Activated CD8-positive, alpha-beta memory T cell treated with anti-CD3 and anti-CD28 coated beads, Interleukin-2, amount 50 U/mL, for 24 hours (primary cell): Measurements from ENCODE around the gene ACTR3.
A peak's percentile ranks its signal among the peaks of the same experiment; 100 is the strongest.

Source experiments
- DNase-seq: peaks from one replicate; pipeline ENCODE4 v3.0.0-alpha.2; 2020; ENCODE audit errors: extremely low read depth

ACTR3 gene

DNA sequence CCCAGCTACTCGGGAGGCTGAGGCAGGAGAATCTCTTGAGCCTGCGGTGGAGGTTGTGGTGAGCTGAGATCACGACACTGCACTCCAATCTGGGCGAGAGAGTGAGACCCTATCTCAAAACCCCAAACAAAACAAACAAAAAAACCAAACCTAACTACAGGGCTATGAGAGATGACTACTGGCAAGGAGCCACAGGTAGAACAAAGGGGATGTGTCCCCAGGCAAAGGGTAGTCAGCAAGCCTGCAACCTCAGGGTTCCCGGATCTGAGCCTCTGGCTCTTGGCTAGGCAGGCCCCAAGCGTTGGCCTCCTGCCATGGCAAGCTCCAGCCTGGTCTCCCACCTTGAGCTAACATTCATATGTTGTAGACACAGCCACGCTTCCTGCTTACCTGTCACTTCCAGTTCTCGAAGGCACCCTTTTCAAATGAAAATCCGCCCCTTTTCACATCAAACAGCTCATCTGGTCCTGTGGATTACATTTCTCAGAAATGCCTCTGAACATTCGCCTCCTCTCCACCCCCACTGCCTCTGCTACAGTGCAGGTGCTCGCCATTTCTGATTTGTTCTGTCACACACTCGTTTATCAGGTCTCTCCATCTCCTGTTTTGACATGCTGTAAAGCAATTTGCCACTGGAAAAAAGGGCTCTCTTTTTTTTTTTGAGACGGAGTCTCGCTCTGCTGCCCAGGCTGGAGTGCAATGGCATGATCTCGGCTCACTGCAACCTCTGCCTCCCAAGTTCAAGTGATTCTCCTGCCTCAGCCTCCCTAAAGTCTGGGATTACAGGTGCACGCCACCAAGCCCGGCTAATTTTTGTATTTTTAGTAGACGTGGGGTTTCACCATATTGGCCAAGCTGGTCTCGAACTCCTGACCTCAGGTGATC, 13.1 kb upstream of the ACTR3 start:
- DNase-seq: peak; percentile 29

DNA sequence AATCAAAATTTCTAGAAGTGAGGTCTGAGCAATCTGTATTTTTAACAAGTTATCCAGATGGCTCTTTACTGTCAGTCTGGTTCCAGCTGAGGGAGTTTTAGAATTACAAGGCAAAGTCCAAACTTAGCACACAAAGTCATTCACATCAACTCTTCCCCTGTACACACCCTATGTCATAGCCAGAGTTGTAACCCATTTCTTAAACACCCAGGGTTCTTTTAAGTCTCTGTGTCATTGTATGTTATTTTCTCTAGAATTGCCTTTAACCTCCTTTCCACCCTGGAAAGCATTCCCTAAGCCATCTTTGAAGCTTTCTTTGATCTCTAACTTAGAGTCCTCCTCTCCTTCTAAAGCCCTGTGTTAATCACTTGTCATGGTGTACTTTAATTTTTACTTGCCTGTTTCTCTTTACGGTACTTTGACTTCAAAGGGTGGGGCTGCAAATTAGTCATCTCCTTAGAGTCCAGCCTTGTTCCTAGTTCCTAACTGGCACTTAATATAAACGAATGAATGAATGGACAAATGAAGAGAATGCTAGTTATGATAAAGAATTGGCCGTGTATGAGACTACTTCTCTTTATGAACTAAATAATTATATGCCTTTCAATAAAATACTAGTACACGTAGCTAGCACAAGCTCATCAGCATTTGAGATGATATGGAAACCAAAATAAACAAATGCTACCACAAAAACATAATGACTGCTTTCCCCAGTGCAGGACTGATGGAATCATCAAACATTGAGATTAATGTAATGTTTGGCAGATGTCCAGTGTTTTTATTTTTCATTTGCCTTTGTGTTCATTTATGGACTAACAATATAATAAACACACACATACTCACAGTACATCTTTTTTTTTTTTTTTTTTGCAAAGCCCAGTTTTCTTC, 11.9 kb upstream of the ACTR3 start:
- DNase-seq: no peak

DNA sequence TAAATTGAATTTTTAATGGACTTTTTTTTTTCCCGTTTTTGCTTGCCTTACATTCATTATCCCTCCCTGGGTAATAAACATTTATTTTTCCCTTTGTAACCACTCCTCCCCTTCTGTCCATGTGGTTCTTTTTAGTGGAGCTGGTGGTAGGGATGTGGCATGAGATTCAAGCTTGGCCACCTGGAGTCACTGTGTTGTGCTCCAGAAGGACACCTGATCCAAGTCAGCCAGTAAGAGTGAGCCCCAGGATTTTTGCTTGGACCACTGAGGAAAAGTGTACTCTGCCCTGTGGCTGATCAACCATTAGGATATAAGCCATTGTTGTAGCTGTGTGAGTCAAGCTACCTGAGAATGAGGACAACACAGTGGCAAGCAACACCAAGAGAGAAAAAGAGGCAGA, 11.1 kb upstream of the ACTR3 start:
- DNase-seq: no peak

DNA sequence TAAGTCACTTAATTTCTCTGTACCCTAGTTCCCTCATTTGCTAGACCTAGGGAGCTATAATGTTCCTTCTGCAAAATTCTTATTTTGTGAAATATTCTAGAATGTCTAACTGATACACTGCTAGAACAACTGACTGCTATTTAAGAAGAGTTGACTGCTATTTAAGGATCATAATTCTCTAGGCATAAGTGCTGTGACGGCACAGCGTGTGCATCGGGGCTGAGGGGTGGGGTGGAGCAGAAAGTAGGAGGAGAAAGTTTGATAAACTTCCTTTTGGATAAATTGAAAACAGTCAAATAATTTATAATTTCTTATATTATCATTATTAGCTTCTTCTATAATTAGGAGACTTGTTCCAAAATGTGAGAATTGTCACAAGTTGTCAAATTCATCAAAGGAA, 10.4 kb upstream of the ACTR3 start:
- no peak for DNase-seq

DNA sequence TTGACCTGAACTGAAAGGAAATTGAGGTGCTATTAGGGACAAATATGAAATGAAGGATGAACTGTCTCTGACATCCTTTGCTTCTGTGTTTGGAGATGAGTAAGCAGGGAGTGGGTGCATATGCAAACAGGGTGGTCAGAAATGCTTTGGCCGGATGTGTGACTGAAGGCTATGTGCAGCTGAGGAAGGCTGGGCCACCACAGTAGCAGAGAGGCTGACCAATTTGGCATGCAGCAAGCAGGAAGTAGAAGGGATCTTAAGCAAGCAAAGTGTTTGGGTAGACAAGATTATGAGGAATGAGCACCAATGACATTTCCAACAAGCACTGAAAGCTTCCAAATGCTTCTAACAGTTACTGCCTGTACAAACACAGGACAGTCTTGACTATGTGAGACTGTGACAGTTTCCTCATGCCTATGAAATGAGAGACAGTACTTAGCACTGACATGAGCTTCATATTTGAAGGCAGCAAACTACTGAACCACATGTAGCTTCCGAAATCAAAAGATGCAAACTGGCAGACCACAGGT, 3.3 kb upstream of the ACTR3 start:
- no peak for DNase-seq

DNA sequence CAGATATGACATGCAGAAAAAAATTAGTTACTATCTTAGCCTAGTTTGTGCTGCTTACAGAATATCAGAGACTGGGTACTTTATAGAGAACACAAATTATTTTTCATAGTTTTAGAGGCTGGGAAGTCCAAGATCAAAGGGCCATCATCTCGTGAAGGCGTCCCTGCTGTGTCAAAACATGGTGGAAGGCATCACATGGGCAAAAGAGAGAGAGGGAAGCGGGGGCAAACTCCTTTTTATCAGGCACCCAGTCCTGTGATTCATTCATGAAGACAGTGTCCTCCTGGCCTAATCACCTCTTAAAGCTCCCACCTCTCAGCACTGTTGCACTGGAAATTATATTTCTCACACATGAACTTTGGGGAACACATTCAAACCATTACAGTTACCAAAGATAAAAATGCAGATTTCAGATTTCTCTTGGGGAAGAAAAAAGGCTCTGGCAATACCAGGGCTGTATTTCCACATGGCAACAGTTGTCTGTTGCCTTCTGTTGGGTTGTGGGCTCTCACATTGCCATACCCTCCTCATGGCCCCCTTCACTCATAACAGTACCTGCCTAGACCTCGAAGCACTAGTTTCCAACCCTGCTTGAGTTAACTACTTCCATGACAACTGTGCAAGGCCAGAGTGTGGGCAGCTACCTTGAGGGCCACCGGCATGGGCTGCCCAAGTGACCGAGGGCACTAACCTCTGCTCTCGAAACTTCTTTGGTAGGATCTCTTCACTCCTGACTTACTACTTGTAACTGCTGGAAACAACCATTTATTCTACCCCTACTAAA, 2.7 kb upstream of the ACTR3 start:
- no peak for DNase-seq

DNA sequence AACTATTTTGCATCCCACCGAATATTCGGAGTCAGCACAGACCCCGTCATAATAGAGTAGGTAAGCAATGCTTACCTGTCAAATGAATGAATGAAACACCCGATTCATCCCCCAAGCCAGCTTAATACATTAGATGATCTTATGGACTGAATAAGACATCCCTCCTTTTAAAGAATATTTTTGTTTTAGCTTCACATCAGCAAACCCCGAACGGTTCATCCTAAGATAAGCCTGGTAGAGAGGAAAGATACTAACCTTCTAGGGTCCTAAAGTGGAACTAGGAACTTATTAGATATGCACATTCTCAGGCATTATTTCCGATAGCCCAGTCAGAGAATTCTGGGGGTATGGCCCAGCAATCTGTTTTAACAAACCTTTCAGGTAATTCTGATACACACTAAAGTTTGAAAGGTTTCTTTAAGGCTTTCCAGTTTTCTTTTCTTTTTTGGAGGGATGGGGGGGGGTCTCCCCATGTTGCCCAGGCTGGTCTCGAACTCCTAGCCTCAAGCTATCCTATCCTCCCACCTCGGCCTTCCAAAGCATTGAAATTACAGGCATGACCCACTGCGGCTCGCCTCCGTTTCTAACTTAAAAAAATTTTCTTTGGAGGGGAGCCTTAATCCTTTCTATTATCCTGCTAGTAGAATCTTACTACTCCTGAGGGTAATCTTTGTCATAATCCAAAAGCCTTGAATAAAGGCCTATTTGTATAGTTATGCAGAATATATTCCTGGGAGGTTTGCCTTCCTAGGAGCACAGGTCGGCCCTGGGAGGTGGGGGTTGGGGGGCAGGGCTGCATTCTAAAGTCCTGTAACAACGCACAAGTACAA, 1.0 kb upstream of the ACTR3 start:
- no peak for DNase-seq

DNA sequence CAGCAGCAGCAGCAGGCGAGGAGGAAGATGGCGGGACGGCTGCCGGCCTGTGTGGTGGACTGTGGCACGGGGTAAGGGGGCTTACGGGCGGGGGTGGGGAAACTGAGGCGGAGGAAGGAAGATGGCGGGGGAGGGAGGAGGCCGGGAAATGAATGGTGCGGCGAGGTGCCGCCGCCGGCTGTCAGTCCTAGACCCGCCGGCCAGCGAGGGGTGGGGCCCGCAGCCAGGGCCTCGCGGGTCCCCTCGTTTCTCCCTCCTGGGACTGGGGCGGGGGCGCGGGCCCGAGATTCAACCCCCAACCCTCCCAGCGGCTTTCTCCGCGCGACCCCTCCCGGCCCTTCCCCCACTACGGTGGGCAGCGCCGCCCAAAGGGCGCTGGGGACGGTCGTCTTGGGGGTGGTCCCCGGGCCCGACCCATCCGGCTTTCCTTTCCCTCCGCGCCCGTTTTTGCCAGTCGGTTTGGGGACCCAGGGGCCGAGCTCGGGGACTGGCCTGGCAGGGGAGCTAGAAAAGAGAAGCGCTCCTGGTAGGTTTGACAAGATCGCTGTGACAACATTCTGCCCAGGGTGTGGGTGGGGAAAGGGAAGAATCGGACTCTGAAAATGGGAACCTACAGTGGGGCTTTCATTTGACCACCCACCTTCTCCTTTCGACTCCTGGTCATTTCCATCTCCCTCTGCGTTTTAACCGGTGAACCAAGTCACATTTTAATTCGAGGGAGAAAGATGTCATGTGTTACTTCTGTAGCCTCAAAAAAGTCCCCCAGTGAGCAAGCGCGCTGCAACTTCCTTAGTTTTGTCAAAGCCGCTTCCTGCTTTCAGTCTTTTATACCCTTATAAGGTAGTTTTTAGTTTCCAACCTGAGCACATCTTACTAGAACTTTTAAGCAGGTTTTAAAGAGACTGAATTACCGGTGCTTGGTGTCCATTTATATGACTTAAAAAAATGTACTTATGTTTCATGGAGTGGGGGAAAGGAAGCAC, 655 bp downstream of the ACTR3 start:
- DNase-seq: peak; percentile 59

DNA sequence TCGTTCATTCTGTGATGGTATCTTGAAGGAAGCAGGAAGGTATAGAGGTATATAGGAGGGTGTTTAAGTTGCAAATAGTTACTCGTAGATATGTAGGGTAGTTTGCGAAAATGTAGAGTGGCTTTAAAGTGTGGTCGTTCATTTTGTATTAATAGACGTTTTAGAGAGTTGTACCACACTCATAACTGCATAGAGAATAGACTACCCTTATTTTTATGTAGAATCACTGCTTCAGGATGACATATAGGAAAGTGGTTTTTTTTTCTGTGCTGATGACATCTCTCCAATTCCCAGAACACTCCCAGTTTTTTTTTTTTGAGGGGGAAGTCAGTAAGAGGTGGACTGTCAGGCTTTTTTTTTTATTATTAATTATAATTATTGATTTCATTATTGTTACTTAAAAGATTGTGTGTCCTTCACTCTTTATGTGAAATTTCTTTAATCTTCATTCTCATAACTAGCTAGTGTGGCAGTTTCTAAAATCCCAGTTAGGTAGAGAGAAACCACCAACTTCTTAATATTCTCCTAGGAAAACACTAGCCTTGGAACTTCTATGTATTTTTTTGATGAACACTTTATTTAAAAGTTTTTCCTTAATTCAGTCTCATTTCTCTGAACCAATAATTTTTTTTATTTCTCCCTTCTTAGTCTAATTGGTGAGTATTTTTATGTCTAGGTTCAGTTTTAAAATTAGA, 1.5 kb downstream of the ACTR3 start:
- DNase-seq: no peak

DNA sequence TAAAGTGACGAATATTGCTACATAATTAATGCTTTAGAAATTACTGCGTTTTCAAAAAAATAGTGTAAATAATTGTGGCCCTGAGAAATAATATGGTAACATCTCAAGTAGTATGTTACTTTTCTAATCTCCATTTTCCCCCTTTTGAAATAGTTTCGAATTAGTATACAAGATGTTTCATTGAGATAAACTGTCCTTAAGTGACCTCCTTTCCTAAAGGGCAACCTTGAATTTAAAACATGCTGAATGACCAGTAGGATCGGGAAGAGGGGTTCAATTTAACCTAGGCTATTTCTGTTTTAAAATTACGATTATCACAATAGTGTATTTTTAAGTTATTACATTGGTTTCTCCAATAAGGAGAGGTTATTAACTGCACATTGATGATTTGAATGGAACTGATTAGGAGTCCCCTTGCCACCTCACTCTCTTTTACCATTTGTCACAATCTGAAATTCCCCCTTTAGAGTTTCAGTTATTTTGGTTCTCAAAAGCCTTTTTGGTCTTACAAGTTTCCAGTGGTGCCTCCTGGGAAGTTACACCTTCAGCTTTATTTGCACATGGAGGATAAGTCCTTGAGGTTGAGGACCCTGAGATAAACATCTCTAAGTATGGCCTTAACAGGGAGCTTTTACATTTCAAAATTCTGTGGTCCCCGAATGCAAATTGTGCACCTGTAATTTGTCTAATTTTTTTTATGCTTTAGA, 2.3 kb downstream of the ACTR3 start:
- DNase-seq: no peak

DNA sequence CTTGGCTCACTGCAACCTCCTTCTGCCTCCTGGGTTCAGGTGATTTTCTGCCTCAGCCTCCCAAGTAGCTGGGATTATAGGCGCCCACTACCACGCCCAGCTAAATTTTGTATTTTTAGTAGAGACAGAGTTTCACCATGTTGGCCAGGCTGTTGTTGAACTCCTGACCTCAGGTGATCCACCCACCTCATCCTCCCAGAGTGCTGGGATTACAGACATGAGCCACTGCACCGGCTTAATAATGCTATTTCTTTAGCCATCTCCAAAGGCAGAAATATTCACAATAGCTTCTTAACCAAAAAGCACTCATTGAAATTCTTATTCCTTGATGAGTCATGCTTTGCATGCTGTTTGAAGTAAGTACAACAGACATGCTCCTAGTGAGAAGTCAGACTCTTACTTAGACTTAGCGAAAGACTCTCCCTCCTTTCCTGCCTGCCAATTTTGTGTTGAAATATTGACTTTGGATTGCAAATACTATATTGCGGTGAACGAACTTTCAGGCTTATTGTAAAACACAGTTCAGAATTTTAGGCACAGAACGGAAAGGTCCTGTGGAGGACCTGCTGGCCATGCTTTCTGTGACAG, 4.4 kb downstream of the ACTR3 start:
- no peak for DNase-seq

DNA sequence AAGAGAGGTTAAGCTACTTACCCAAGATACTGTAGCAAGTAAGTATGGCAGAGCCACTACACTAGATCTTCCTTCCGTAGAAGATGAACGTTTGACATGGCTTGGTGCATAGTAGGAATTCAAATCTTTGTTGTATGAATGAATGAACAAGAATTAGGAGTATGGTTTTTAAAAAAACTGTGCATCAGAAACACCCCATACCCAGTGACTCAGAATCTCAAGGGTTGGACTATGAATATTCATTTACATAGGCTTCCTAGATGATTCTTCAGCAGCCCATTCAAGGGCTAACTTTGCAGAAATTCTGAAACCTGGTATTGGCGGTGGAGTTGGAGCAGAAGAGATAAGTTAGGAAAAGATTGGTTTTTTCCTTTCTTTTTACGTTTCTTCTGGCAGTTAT, 5.4 kb downstream of the ACTR3 start:
- DNase-seq: no peak

DNA sequence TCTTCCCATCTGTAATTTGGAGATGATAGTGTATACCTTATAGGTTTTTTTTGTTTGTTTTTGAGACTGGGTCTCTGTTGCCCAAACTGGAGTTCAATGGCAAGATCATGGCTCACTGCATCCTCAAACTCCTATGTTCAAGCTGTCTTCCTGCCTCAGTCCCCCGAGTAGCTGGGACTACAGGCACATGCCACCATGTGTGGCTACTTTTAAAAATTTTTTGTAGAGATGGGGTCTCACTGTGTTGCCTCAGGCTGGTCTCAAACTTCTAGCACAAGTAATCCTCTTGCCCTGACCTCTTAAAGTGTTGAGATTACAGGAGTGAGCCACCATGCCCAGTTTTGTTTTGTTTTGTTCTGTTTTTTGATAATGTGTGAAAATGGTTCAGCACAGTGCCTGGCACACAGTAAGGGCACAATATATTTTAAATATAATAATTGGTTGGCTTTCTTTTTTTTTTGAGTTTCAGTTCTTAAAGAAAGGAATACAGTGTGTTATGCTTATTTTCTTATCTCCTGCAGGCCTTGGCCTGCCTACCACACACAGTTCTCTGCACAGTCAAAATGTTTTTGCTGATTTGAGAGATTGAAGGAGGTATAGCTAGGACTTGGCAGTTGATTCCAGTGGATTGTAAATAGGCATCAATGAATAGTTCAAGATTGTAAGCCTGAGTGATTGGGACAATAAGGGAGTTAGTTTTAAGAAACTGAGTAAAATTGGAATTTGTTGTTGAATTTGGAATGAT, 6.1 kb downstream of the ACTR3 start:
- DNase-seq: no peak

DNA sequence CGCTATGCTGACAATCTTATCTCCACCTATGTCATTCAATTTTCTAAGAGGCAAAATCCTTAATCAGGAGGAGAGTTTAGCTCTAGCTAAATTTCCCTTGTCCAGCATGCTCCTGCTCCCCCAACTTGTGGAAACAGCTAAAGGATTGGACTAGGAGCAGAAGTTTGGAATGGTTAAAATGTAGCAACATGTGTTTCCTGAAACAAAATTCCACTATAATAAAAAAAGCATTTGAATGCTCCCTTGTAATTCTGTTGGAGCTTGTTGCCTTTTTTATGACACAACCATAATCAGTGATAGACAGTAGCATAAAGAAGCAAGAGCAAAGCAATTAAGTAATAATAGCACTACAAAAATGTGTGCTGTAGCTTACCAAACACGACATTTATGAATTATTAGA, 6.9 kb downstream of the ACTR3 start:
- DNase-seq: no peak

DNA sequence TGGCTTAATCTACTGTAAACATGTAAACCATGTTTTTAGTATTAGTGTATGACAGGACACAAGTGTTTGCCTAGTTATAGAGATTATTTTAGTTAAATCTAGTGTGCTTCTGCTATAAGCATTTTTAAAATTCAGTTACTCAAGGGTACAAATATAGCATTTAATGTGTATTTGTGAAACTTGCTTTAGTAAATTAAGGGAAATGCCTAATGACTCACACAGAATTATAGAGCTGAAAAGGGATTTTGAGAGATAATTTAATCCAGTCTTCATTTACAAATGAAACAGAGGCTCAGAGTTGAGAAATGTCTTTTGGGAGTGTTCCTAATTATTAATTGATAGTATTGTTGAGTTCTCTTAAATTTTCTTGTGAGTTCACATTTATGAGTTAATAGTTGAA, 8.2 kb downstream of the ACTR3 start:
- no peak for DNase-seq

DNA sequence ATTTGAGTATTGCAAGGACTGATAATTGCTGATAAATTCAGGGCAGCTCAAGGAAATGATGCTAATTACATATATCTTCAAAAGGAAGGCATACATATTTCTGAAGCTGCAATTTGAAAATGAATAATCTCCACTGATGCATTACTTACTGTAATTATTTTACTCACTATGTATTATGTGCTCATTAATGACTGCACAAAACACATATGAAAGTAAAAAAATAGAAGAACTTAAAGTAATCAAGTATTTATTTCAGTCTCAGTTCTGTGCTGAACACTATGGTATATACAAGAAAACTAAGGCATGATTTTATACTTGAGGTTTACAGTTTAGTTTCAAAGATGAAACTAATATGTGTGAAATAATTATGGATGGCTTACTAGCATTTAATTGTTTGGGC, 9.3 kb downstream of the ACTR3 start:
- no peak for DNase-seq

DNA sequence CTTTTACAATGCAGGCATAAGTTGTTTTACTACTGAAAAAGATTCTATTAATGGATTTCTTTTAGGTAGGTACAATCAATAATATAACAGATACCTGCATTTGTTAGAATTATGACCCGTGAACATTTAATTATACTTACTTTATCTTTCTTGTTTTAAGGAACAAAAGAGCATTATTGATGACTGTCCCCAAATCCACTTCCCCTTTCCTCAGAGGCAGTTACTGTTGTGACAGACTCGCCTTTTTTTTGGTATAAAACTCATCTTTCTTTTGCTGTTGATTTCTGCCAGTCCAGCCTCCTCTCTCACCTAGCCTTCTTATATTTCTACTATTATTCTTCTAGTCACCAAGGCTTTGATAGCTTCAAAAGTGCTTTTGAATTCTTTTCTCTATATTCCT, 12.1 kb downstream of the ACTR3 start:
- no peak for DNase-seq
